ENCODE data around the gene RALGPS2. TPM values are rescaled to one million over a fixed set of nuclear protein-coding genes. Genes with fewer than 3 reads are reported as not detected.
"Not testable (repeated sequence)": the region's sequence is repeated elsewhere in the genome, so short reads cannot be mapped to it uniquely, and the experiment has no call there.

The RALGPS2 gene
- total and polyA plus RNA-seq, 2 donors from 2014 or later, result 3.6 to 32.8 TPM

DNA sequence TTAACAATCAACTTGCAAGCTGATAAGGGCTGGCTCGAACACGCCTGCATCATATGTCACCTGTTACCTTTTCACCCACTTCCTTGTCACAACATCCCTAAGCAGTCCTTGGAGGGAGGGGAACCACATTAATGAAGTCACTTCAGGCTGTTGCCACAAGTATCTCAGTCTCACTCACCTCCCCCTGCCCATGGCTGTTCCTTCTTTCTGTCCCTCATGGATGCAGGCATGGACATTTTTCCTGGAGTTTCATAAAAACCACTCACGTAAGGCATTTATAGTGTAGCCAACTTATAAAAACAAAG, 222.6 kb downstream of the RALGPS2 start:
- no peaks in the 10 kb centered on the region for H3K36me3 ChIP-seq (ENCODE audit: control insufficient read depth in 2 of 3, insufficient read depth in 3 of 3, low read length in 3 of 3)
- no peak overlapping the region for H3K4me3 ChIP-seq (ENCODE audit: low read length in 3 of 3)
- TF ChIP-seq, protein P1, sequence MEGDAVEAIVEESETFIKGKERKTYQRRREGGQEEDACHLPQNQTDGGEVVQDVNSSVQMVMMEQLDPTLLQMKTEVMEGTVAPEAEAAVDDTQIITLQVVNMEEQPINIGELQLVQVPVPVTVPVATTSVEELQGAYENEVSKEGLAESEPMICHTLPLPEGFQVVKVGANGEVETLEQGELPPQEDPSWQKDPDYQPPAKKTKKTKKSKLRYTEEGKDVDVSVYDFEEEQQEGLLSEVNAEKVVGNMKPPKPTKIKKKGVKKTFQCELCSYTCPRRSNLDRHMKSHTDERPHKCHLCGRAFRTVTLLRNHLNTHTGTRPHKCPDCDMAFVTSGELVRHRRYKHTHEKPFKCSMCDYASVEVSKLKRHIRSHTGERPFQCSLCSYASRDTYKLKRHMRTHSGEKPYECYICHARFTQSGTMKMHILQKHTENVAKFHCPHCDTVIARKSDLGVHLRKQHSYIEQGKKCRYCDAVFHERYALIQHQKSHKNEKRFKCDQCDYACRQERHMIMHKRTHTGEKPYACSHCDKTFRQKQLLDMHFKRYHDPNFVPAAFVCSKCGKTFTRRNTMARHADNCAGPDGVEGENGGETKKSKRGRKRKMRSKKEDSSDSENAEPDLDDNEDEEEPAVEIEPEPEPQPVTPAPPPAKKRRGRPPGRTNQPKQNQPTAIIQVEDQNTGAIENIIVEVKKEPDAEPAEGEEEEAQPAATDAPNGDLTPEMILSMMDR (IDR thresholded peaks at IDR 0.05; ENCODE audit: borderline replicate concordance, extremely low read depth, insufficient read depth), result no peak
- DNase-seq, result no peak
- H3K4me1 ChIP-seq (ENCODE audit: control insufficient read depth in 2 of 3, insufficient read depth in 2 of 3, low read depth in 1 of 3, low read length in 3 of 3), result peaks cover 0 to 2% (median 0%) of the 10 kb centered on the region in 3 donors
- FAIRE-seq, result no peak
- no peak overlapping the region for H3K27ac ChIP-seq (ENCODE audit: low read depth in 2 of 2, low read length in 2 of 2)
- H3K27me3 ChIP-seq (ENCODE audit: control insufficient read depth, insufficient read depth, low read length), result no peaks in the 10 kb centered on the region
- intact Hi-C loops (cut with DNase I), result no loop called here
- H3K9me3 ChIP-seq (ENCODE audit: control insufficient read depth in 2 of 3, insufficient read depth in 1 of 3, low read length in 3 of 3), result no peaks in the 10 kb centered on the region
- H3K9ac ChIP-seq (ENCODE audit: low read length in 3 of 3), result no peak overlapping the region

DNA sequence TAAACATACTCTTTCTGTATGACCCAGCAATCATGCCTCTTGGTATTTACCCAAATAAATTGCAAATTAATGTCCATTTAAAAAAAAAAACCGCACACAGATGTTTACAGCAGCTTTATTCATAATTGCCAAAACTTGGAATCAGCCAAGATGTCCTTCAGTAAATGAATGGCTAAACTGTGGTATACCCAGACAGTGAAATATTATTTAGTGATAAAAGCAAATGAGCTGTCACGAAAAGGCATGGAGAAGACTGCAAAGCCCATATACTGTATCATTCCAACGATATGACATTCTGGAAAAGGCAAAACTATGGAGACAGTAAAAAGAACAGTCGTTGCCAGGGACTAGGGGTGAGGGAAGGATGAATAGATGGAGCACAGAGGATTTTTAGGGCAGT, 223.6 kb downstream of the RALGPS2 start:
- intact Hi-C loops (cut with DNase I), result no loop called here
- Histone ChIP-seq H3K36me3 (ENCODE audit: control insufficient read depth in 2 of 3, insufficient read depth in 3 of 3, low read length in 3 of 3) (no peaks in the 10 kb centered on the region), H3K27ac (ENCODE audit: low read depth in 2 of 2, low read length in 2 of 2) (no peak overlapping the region), H3K9me3 (ENCODE audit: control insufficient read depth in 2 of 3, insufficient read depth in 1 of 3, low read length in 3 of 3) (no peaks in the 10 kb centered on the region), H3K4me1 (ENCODE audit: control insufficient read depth in 2 of 3, insufficient read depth in 2 of 3, low read depth in 1 of 3, low read length in 3 of 3) (peaks cover 0 to 2% (median 0%) of the 10 kb centered on the region in 3 donors), H3K27me3 (ENCODE audit: control insufficient read depth, insufficient read depth, low read length) (no peaks in the 10 kb centered on the region), H3K4me3 (ENCODE audit: low read length in 3 of 3) (no peak overlapping the region), H3K9ac (ENCODE audit: low read length in 3 of 3) (no peak overlapping the region)
- FAIRE-seq, result no peak
- DNase-seq, result no peak
- TF ChIP-seq, protein P1 (IDR thresholded peaks at IDR 0.05; ENCODE audit: borderline replicate concordance, extremely low read depth, insufficient read depth), result no peak

DNA sequence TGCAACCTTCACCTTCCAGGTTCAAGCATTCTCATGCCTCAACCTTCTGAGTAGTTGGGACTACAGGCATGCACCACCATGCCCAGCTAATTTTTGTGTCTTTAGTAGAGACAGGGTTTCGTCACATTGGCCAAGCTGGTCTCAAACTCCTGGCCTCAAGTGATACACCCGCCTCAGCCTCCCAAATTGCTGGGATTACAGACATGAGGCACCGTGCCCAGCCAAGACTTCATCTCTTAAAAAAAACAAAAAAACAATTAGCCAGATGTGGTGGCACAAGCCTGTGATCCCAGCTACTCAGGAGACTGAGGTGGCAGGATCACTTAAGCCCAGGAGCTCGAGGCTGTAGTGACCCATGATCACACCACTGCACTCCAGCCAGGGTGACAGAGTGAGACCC, 224.8 kb downstream of the RALGPS2 start:
- H3K27me3 ChIP-seq (ENCODE audit: control insufficient read depth, insufficient read depth, low read length); H3K9ac ChIP-seq (ENCODE audit: low read length in 3 of 3); DNase-seq; intact Hi-C loops (cut with DNase I); FAIRE-seq; H3K27ac ChIP-seq (ENCODE audit: low read depth in 2 of 2, low read length in 2 of 2); H3K9me3 ChIP-seq (ENCODE audit: control insufficient read depth in 2 of 3, insufficient read depth in 1 of 3, low read length in 3 of 3); H3K36me3 ChIP-seq (ENCODE audit: control insufficient read depth in 2 of 3, insufficient read depth in 3 of 3, low read length in 3 of 3); H3K4me1 ChIP-seq (ENCODE audit: control insufficient read depth in 2 of 3, insufficient read depth in 2 of 3, low read depth in 1 of 3, low read length in 3 of 3); H3K4me3 ChIP-seq (ENCODE audit: low read length in 3 of 3): not testable (repeated sequence)

DNA sequence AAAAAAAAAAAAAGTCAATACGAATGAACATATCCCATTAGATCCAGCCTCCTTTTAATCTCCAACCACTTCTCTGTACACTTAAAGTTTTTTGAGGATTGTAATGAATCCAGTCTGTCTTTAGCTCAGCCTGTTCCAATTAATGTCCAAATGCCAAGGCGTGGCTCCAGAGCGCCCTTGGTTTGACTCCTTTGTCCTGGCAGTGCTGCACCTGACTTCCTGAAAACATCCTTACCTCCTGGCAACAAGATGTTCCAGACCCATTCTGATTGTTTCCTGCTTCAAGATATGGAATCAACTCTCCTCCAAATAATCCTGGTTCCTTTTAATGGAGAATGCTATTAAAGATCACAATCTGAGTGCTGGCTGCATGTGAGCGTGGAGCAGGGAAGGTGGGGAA, 226.6 kb downstream of the RALGPS2 start:
- no peaks in the 10 kb centered on the region for H3K27me3 ChIP-seq (ENCODE audit: control insufficient read depth, insufficient read depth, low read length)
- intact Hi-C loops (cut with DNase I), result no loop called here
- H3K9me3 ChIP-seq (ENCODE audit: control insufficient read depth in 2 of 3, insufficient read depth in 1 of 3, low read length in 3 of 3), result no peaks in the 10 kb centered on the region
- H3K4me3 ChIP-seq (ENCODE audit: low read length in 3 of 3), result no peak overlapping the region
- TF ChIP-seq, protein P1 (IDR thresholded peaks at IDR 0.05; ENCODE audit: borderline replicate concordance, extremely low read depth, insufficient read depth), result no peak
- FAIRE-seq, result no peak
- no peak overlapping the region for H3K27ac ChIP-seq (ENCODE audit: low read depth in 2 of 2, low read length in 2 of 2)
- no peak overlapping the region for H3K9ac ChIP-seq (ENCODE audit: low read length in 3 of 3)
- H3K4me1 ChIP-seq (ENCODE audit: control insufficient read depth in 2 of 3, insufficient read depth in 2 of 3, low read depth in 1 of 3, low read length in 3 of 3), result peaks cover 0 to 2% (median 0%) of the 10 kb centered on the region in 3 donors
- no peak for DNase-seq
- H3K36me3 ChIP-seq (ENCODE audit: control insufficient read depth in 2 of 3, insufficient read depth in 3 of 3, low read length in 3 of 3), result no peaks in the 10 kb centered on the region
